ENCODE data around the gene CIPC. TPM values are rescaled to one million over a fixed set of nuclear protein-coding genes. Genes with fewer than 3 reads are reported as not detected.

CIPC gene
- total and polyA plus RNA-seq, 7 donors = 14.8 to 96.1 (median 59.7) TPM

DNA sequence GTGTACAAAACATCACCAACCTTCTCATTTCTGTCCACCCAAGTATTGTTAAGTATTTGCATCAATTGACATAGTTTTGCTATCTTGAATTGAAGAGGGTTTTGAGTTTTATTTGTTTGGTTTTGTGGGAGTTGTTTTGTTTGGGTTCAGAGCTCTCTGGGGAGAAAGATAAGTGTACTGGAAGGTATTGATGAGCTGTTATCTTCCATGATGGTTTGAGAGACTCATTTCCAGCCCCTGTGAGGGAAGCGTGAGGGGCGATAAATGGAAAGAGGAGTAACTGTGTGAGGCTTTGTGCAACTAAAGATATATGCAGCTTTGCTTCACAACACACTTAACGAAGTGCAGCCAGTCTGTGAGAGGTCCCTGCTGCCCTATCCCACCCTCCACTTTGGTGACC lies 15.7 kb upstream of the CIPC start:
- intact Hi-C loops (cut with DNase I) = no loop called here
- TF ChIP-seq POLR2A (IDR thresholded peaks at IDR 0.05) (no peak), POLR2AphosphoS5 (IDR thresholded peaks at IDR 0.05) (no peak), EP300 (IDR thresholded peaks at IDR 0.05) (no peak)
- TF ChIP-seq, protein P1, sequence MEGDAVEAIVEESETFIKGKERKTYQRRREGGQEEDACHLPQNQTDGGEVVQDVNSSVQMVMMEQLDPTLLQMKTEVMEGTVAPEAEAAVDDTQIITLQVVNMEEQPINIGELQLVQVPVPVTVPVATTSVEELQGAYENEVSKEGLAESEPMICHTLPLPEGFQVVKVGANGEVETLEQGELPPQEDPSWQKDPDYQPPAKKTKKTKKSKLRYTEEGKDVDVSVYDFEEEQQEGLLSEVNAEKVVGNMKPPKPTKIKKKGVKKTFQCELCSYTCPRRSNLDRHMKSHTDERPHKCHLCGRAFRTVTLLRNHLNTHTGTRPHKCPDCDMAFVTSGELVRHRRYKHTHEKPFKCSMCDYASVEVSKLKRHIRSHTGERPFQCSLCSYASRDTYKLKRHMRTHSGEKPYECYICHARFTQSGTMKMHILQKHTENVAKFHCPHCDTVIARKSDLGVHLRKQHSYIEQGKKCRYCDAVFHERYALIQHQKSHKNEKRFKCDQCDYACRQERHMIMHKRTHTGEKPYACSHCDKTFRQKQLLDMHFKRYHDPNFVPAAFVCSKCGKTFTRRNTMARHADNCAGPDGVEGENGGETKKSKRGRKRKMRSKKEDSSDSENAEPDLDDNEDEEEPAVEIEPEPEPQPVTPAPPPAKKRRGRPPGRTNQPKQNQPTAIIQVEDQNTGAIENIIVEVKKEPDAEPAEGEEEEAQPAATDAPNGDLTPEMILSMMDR (IDR thresholded peaks at IDR 0.05) = no peak

DNA sequence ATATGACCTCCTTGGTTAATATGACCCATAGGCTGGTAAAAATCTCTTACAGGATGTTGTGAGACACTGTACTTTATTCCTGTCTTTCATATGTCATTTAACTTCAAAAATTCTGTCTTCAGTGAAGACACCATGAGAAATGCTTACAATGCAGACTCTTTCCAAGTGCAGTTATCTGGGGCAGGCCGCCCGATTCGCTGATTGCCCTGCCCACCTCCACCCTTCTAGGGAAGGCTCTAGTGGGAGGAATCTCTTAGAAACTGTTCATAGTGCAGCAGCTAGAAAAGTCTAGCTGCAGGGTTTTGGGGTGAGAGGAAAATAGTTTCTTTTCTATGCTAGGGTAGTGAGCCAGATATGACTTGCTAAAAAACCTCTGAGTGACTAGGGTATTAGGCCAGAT lies 15.0 kb upstream of the CIPC start:
- intact Hi-C loops (cut with DNase I) = no loop called here

More for the DNA sequence above, 15.7 kb upstream of the CIPC start:
- 80 to 94% methylated on average over 3 of the region's 3 CpGs for WGBS, 2 donors
- Histone ChIP-seq H3K27me3 (no peaks in the 10 kb centered on the region), H3K9me3 (peaks cover 0 to 6% (median 0%) of the 10 kb centered on the region in 4 donors), H3K4me1 (peaks cover 0 to under 1% (median 0%) of the 10 kb centered on the region in 4 donors), H3K27ac (no peak overlapping the region), H3K4me3 (no peak overlapping the region), H3K36me3 (no peaks in the 10 kb centered on the region)
- no peak for DNase-seq

DNA sequence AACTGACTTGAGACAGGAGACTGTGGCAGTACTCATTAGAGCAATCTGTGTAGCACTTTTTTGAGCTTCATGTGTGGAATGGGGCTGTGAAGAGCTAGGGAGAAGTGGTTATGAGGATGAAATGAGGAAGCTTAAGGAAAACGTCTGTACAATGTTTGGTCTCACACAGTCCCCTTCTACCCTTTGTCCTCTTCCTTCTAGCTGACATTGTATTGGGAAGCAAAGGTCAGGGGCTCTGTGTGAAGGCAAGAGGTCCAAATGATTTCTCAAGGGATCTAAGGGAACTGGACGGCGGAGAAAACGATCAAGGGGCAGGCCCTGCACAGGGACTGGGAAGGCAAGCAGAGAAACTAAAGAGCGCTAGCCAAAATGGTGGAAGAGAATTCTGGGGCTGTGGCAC lies 13.1 kb upstream of the CIPC start:
- H3K27ac ChIP-seq = no peak overlapping the region
- intact Hi-C loops (cut with DNase I) = no loop called here
- no peaks in the 10 kb centered on the region for H3K36me3 ChIP-seq
- H3K4me1 ChIP-seq = no peaks in the 10 kb centered on the region
- DNase-seq = no peak
- H3K9me3 ChIP-seq = peaks cover 0 to 4% (median 0%) of the 10 kb centered on the region in 4 donors
- H3K27me3 ChIP-seq = no peaks in the 10 kb centered on the region
- H3K4me3 ChIP-seq = no peak overlapping the region
- WGBS, 2 donors = 76% methylated on average over 5 of the region's 5 CpGs
- TF ChIP-seq POLR2A (IDR thresholded peaks at IDR 0.05) = no peak
- TF ChIP-seq POLR2AphosphoS5 (IDR thresholded peaks at IDR 0.05) = no peak
- TF ChIP-seq, protein P1 (IDR thresholded peaks at IDR 0.05) = no peak
- TF ChIP-seq EP300 (IDR thresholded peaks at IDR 0.05) = no peak

More for the DNA sequence above, 15.0 kb upstream of the CIPC start:
- Histone ChIP-seq H3K4me3 (no peak overlapping the region), H3K27me3 (no peaks in the 10 kb centered on the region), H3K9me3 (peaks cover 0 to 6% (median 0%) of the 10 kb centered on the region in 4 donors), H3K4me1 (no peaks in the 10 kb centered on the region), H3K36me3 (no peaks in the 10 kb centered on the region), H3K27ac (no peak overlapping the region)
- no peak for TF ChIP-seq POLR2AphosphoS5 (IDR thresholded peaks at IDR 0.05)
- DNase-seq = no peak
- 82 to 83% methylated on average over 3 of the region's 3 CpGs for WGBS, 2 donors

DNA sequence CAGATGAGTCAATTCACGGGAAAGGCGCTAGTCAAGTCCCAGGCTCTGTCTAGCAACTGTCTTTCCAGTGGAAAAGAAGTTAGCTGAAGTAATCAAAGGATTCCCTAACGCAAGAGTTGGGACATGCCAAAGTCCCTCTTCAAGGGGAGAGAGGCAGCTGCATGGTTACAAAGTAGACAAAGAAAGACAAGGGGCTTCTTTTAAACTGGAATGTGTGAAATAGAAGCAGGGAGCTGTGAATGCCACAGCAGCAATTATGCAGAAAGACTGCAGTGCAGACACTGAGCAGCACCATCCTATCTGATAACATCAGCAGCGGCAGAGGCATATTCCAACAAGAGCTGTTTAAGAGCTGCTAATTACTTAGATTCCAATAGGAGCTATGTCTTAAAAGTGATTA lies 12.5 kb upstream of the CIPC start:
- no peaks in the 10 kb centered on the region for H3K4me1 ChIP-seq
- no peak for DNase-seq
- H3K9me3 ChIP-seq = no peaks in the 10 kb centered on the region
- intact Hi-C loops (cut with DNase I) = no loop called here
- H3K27me3 ChIP-seq = no peaks in the 10 kb centered on the region
- TF ChIP-seq POLR2A (IDR thresholded peaks at IDR 0.05) (no peak), POLR2AphosphoS5 (IDR thresholded peaks at IDR 0.05) (no peak), EP300 (IDR thresholded peaks at IDR 0.05) (no peak)
- TF ChIP-seq, protein P1 (IDR thresholded peaks at IDR 0.05) = no peak
- 89 to 90% methylated on average over 4 of the region's 4 CpGs for WGBS, 2 donors
- no peak overlapping the region for H3K27ac ChIP-seq
- no peaks in the 10 kb centered on the region for H3K36me3 ChIP-seq
- no peak overlapping the region for H3K4me3 ChIP-seq

DNA sequence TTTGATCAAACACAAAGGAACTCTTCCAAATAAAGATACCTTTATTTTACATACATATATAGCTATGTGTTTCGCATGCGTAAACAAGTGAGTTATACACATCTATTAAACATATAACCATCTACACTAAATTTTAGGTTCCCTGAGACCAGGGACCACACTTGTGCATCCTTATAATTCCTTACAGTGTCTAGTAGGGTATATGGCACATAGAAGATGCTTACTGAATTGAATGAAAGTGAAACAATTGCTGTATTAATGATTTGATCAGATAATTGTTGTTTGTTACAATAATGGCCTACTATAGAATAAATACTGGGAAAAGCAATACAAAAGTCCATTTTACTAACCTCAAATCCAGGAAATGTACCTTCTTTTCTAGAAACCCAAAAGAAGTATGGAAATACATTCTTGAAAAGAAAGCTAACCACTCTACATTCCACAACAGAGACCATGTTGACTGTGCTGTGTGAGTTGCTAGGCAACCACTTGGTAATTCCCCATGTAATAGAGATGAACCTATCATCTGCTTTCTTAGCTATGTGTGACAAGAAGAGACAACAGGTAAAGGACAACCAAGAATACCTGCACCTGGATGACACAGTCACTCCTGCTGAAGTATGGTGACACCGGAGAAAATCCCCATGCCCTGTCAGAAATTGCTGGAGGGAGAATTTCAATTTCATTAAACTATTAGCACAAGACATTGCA lies 11.9 kb upstream of the CIPC start:
- H3K4me1 ChIP-seq = no peaks in the 10 kb centered on the region
- no peak for DNase-seq
- 97 to 98% methylated on average over 3 of the region's 3 CpGs for WGBS, 2 donors
- no peaks in the 10 kb centered on the region for H3K36me3 ChIP-seq
- no peak overlapping the region for H3K4me3 ChIP-seq
- H3K27ac ChIP-seq = no peak overlapping the region
- intact Hi-C loops (cut with DNase I) = no loop called here
- H3K27me3 ChIP-seq = no peaks in the 10 kb centered on the region
- H3K9me3 ChIP-seq = peaks cover 0 to 3% (median under 1%) of the 10 kb centered on the region in 4 donors
- TF ChIP-seq, protein P1 (IDR thresholded peaks at IDR 0.05) = no peak
- TF ChIP-seq EP300 (IDR thresholded peaks at IDR 0.05) (no peak), POLR2AphosphoS5 (IDR thresholded peaks at IDR 0.05) (no peak), POLR2A (IDR thresholded peaks at IDR 0.05) (no peak)
